B cell (primary cell): ENCODE data around the gene CCL8.

Source experiments
- EZH2 ChIP-seq: IDR thresholded peaks from 2 replicates; pipeline ENCODE4 v1.6.1; 2012; ENCODE audit warnings: borderline replicate concordance, low read depth, mild to moderate bottlenecking, moderate library complexity, low read length; ENCODE audit not compliant: insufficient read depth, poor library complexity, severe bottlenecking
- TF ChIP-seq, protein P1 (sequence below): fragments of 200-600 bp; IDR thresholded peaks from one replicate; pipeline ENCODE4 v1.8.0; 2022; ENCODE audit warnings: antibody characterized with exemption, mild to moderate bottlenecking

DNA sequence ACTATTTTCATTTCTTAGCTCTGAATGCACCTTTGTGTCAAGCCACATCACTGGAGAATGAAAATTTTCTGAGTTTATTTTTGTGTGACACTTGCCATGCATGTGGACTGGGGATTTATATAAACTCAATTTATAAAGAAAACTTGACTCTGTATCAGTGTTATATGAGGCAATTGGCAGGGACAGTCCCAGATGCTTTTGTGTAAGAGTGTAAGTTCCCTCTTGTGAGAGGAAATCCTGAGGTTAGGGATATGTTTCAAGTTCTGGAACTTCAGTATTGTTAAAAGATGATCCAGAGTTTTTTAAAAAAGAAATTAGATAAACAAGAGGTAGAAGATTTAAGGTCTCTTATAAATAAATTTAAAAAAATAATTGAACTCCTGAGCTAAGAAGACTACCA lies 10.9 kb upstream of the CCL8 start:
- TF ChIP-seq, protein P1, sequence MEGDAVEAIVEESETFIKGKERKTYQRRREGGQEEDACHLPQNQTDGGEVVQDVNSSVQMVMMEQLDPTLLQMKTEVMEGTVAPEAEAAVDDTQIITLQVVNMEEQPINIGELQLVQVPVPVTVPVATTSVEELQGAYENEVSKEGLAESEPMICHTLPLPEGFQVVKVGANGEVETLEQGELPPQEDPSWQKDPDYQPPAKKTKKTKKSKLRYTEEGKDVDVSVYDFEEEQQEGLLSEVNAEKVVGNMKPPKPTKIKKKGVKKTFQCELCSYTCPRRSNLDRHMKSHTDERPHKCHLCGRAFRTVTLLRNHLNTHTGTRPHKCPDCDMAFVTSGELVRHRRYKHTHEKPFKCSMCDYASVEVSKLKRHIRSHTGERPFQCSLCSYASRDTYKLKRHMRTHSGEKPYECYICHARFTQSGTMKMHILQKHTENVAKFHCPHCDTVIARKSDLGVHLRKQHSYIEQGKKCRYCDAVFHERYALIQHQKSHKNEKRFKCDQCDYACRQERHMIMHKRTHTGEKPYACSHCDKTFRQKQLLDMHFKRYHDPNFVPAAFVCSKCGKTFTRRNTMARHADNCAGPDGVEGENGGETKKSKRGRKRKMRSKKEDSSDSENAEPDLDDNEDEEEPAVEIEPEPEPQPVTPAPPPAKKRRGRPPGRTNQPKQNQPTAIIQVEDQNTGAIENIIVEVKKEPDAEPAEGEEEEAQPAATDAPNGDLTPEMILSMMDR, result no peak
- TF ChIP-seq EZH2, result no peak
